Stimulated activated CD8-positive, alpha-beta memory T cell treated with anti-CD3 and anti-CD28 coated beads, Interleukin-12 subunit alpha, Interleukin-12 subunit beta, amount 100 ng/mL, for 1 hour (primary cell): ENCODE measurements around the gene ERICH6.

Experiments
- DNase-seq: peaks from one replicate; pipeline ENCODE4 v3.0.0-alpha.2; 2020; ENCODE audit warnings: low read depth

Gene ERICH6

GRCh38 chr3:150613709-150614480 lies 89.8 kb downstream of the ERICH6 start:
- DNase-seq: no peak

- DNase-seq: no peak
These were observed 90.7 kb downstream of the ERICH6 start for GRCh38 chr3:150613034-150613433.

GRCh38 chr3:150612494-150612893 lies 91.2 kb downstream of the ERICH6 start:
- no peak for DNase-seq

GRCh38 chr3:150611666-150612065 lies 92.1 kb downstream of the ERICH6 start:
- no peak for DNase-seq

- no peak for DNase-seq
These were observed 92.9 kb downstream of the ERICH6 start for GRCh38 chr3:150610785-150611184.

- DNase-seq: no peak
These were observed 93.7 kb downstream of the ERICH6 start for GRCh38 chr3:150609988-150610387.
